ENCODE measurements around the gene COL9A1.

GRCh38 chr6:70257768-70258273 is 45.1 kb downstream of the COL9A1 start:
- TF ChIP-seq CTCF (IDR thresholded peaks at IDR 0.05) = no peak
- no peak for TF ChIP-seq POLR2A (IDR thresholded peaks at IDR 0.05)

Measured in tibial nerve (tissue), 3 donors.